Loucy (cell line): ENCODE data around the gene APOL5.

Experiments used
- EZH2phosphoT487 ChIP-seq: fragments of 200-600 bp; IDR thresholded peaks from 2 replicates; pipeline ENCODE4 v1.6.1; 2018; ENCODE audit warnings: antibody characterized with exemption, mild to moderate bottlenecking, moderate library complexity, borderline replicate concordance
- TF ChIP-seq, protein P1 (sequence below): fragments of 200-600 bp; sonication (generic); conservative IDR thresholded peaks from 2 replicates; pipeline ENCODE4 v1.5.1; 2014; ENCODE audit warnings: mild to moderate bottlenecking, antibody characterized with exemption, low read length

DNA sequence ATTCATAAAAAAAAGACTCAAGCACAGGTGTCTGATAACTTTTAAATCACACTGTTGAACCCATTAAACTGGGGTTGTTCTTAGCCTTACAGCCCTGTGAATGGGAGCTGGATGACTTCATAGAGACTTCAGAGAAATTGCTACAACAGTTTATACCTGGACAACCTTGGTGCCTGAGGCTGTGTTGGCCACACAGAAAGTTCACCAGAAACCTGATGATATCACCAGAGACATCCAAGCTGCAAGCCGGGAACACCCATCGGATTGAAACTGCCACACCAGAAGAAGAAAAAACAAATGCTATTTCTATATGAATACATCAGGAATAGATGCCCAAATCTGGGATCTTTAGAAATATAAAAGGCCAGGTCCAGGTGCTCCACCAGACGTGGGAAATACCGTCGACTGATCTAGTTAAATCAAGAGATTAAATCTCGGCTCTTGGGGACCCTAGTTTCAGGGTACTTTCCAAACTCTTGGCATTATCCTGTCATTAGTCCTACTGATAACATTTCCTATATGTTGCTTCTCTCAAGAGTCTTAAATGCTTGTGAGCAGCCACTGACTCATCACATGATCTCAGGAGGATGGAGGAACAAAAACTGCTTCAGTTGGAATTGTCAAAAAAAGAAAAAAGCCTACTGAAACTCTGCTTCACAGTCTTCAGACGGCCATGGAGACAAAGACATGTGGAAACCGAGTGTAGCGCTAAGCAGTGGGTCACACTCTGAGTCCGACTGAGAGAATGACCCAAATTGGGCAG lies 28.6 kb upstream of the APOL5 start:
- TF ChIP-seq, protein P1, sequence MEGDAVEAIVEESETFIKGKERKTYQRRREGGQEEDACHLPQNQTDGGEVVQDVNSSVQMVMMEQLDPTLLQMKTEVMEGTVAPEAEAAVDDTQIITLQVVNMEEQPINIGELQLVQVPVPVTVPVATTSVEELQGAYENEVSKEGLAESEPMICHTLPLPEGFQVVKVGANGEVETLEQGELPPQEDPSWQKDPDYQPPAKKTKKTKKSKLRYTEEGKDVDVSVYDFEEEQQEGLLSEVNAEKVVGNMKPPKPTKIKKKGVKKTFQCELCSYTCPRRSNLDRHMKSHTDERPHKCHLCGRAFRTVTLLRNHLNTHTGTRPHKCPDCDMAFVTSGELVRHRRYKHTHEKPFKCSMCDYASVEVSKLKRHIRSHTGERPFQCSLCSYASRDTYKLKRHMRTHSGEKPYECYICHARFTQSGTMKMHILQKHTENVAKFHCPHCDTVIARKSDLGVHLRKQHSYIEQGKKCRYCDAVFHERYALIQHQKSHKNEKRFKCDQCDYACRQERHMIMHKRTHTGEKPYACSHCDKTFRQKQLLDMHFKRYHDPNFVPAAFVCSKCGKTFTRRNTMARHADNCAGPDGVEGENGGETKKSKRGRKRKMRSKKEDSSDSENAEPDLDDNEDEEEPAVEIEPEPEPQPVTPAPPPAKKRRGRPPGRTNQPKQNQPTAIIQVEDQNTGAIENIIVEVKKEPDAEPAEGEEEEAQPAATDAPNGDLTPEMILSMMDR, result no peak
- no peak for TF ChIP-seq EZH2phosphoT487
